Neural cell (in vitro differentiated cells): ENCODE measurements around the gene SLC34A3. TPM values are rescaled to one million over a fixed set of nuclear protein-coding genes. Genes with fewer than 3 reads are reported as not detected.
A peak's percentile ranks its signal among the peaks of the same experiment; 100 is the strongest.

Source experiments
- H2AFZ ChIP-seq: fragments of 200-600, 300-800 bp; sonication (generic), shearing (Covaris generic); 2 replicates; pipeline ENCODE4 v1.6.0; 2014; ENCODE audit warnings: low read depth, mild to moderate bottlenecking, antibody characterized with exemption, low read length, moderate library complexity
- H3F3A ChIP-seq: fragments of 200-600 bp; shearing (Covaris generic); 2 replicates; pipeline ENCODE4 v1.6.1; 2016; ENCODE audit warnings: mild to moderate bottlenecking, moderate library complexity, mixed read lengths, antibody characterized with exemption, low read length; ENCODE audit not compliant: insufficient read depth, poor library complexity, severe bottlenecking
- H3K27ac ChIP-seq: fragments of 200-600, 300-800 bp; sonication (generic), shearing (Covaris generic); 2 replicates; pipeline ENCODE4 v1.5.1; 2014; ENCODE audit warnings: mild to moderate bottlenecking, low read length, moderate library complexity
- H3K27me3 ChIP-seq: fragments of 300-800, 200-600 bp; sonication (generic), shearing (Covaris generic); 2 replicates; pipeline ENCODE4 v1.6.0; 2014; ENCODE audit warnings: mild to moderate bottlenecking, low read depth, low read length, moderate library complexity; ENCODE audit not compliant: insufficient read depth
- H3K36me3 ChIP-seq: fragments of 300-800, 200-600 bp; sonication (generic), shearing (Covaris generic); 2 replicates; pipeline ENCODE4 v1.5.1; 2014; ENCODE audit warnings: mild to moderate bottlenecking, antibody characterized with exemption, low read length, moderate library complexity; ENCODE audit not compliant: insufficient read depth
- H3K4me2 ChIP-seq: fragments of 300-800, 200-600 bp; sonication (generic), shearing (Covaris generic); 2 replicates; pipeline ENCODE4 v1.6.0; 2014; ENCODE audit warnings: mild to moderate bottlenecking, low read length
- H3K4me3 ChIP-seq: fragments of 300-800, 200-600 bp; sonication (generic), shearing (Covaris generic); 2 replicates; pipeline ENCODE4 v1.5.1; 2014; ENCODE audit warnings: mild to moderate bottlenecking, low read length, moderate library complexity
- H3K79me2 ChIP-seq: fragments of 200-600 bp; shearing (Covaris generic); replicated peaks from 2 replicates; pipeline ENCODE4 v1.6.0; 2014; ENCODE audit warnings: mild to moderate bottlenecking, low read length, moderate library complexity; ENCODE audit not compliant: insufficient read depth
- H3K9ac ChIP-seq: fragments of 300-800, 200-600 bp; sonication (generic), shearing (Covaris generic); 2 replicates; pipeline ENCODE4 v1.6.1; 2016; ENCODE audit warnings: mild to moderate bottlenecking, low read length, mixed read lengths
- H3K9me2 ChIP-seq: fragments of 200-600 bp; shearing (Covaris generic); 2 replicates; pipeline ENCODE4 v1.6.1; 2016; ENCODE audit warnings: mild to moderate bottlenecking, low read length, mixed read lengths; ENCODE audit not compliant: insufficient read depth
- H3K9me3 ChIP-seq: fragments of 200-600, 300-800 bp; sonication (generic), shearing (Covaris generic); 2 replicates; pipeline ENCODE4 v1.6.1; 2016; ENCODE audit warnings: mild to moderate bottlenecking, mixed run types, low read length, moderate library complexity, mixed read lengths
- H4K20me1 ChIP-seq: fragments of 200-600 bp; shearing (Covaris generic); 2 replicates; pipeline ENCODE4 v1.6.1; 2016; ENCODE audit warnings: mild to moderate bottlenecking, mixed run types; ENCODE audit not compliant: insufficient read depth
- CTCF ChIP-seq: fragments of 450-650 bp; IDR thresholded peaks from 2 replicates; pipeline ENCODE4 v1.5.1; 2014; ENCODE audit warnings: antibody characterized with exemption, mild to moderate bottlenecking, moderate library complexity; ENCODE audit not compliant: poor library complexity, severe bottlenecking
- EP300 ChIP-seq: fragments of 450-650 bp; conservative IDR thresholded peaks from 2 replicates; pipeline ENCODE4 v1.6.1; 2014; ENCODE audit warnings: antibody characterized with exemption, mild to moderate bottlenecking, moderate library complexity; ENCODE audit not compliant: poor library complexity, severe bottlenecking
- EZH2 ChIP-seq: fragments of 200-600, 300-800 bp; shearing (Covaris generic), sonication (generic); IDR thresholded peaks from 2 replicates; pipeline ENCODE4 v1.6.1; 2014; ENCODE audit warnings: antibody characterized with exemption, low read length, borderline replicate concordance, mild to moderate bottlenecking; ENCODE audit not compliant: insufficient read depth, poor library complexity, severe bottlenecking
- MXI1 ChIP-seq: fragments of 450-650 bp; conservative IDR thresholded peaks from 2 replicates; pipeline ENCODE4 v1.6.1; 2014; ENCODE audit warnings: antibody characterized with exemption, mild to moderate bottlenecking; ENCODE audit not compliant: poor library complexity, severe bottlenecking
- POLR2AphosphoS5 ChIP-seq: IDR thresholded peaks from 2 replicates; pipeline ENCODE4 v1.6.1; 2012
- RAD21 ChIP-seq: fragments of 450-650 bp; conservative IDR thresholded peaks from 2 replicates; pipeline ENCODE4 v1.6.1; 2014; ENCODE audit warnings: antibody characterized with exemption, mild to moderate bottlenecking, moderate library complexity
- REST ChIP-seq: IDR thresholded peaks from 2 replicates; pipeline ENCODE4 v1.6.1; 2012; ENCODE audit warnings: borderline replicate concordance
- SMC3 ChIP-seq: fragments of 450-650 bp; conservative IDR thresholded peaks from 2 replicates; pipeline ENCODE4 v1.6.1; 2014; ENCODE audit warnings: antibody characterized with exemption, mild to moderate bottlenecking, moderate library complexity; ENCODE audit not compliant: poor library complexity
- TAF1 ChIP-seq: IDR thresholded peaks from 2 replicates; pipeline ENCODE4 v1.6.1; 2012; ENCODE audit warnings: low read depth
- polyA plus RNA-seq: library from polyadenylated mRNA; depleted of rRNA; stranded (reverse); fragments of >200 nt; gene quantifications from 2 replicates; pipeline ENCODE4 v1.2.3, GENCODE V29; 2014

The SLC34A3 gene
- polyA plus RNA-seq, 1 donor from 2014 or later = 0.27 TPM

GRCh38 chr9:137198051-137198901, 32.4 kb upstream of the SLC34A3 start:
- H3K9ac ChIP-seq = no peak overlapping the region
- H3K9me3 ChIP-seq = no peaks in the 10 kb centered on the region
- no peak overlapping the region for H2AFZ ChIP-seq
- H3K27me3 ChIP-seq = no peaks in the 10 kb centered on the region
- H3K9me2 ChIP-seq = no peaks in the 10 kb centered on the region
- no peak overlapping the region for H3K4me2 ChIP-seq
- no peaks in the 10 kb centered on the region for H3K79me2 ChIP-seq
- no peaks in the 10 kb centered on the region for H4K20me1 ChIP-seq
- no peaks in the 10 kb centered on the region for H3F3A ChIP-seq
- TF ChIP-seq SMC3 = no peak
- TF ChIP-seq REST = no peak
- no peak for TF ChIP-seq CTCF
- TF ChIP-seq EZH2 = no peak
- no peak for TF ChIP-seq POLR2AphosphoS5
- TF ChIP-seq MXI1 = no peak
- TF ChIP-seq EP300 = no peak
- no peak for TF ChIP-seq RAD21
- TF ChIP-seq TAF1 = no peak
- no peak overlapping the region for H3K27ac ChIP-seq
- peak overlapping the region; percentile 65 for H3K4me3 ChIP-seq
- H3K36me3 ChIP-seq = no peaks in the 10 kb centered on the region

- no peaks in the 10 kb centered on the region for H3K36me3 ChIP-seq
- no peaks in the 10 kb centered on the region for H3K9me2 ChIP-seq
- H3K4me2 ChIP-seq = no peak overlapping the region
- H3K9me3 ChIP-seq = no peaks in the 10 kb centered on the region
- H3K9ac ChIP-seq = peak overlapping the region; percentile 54
- H3K27me3 ChIP-seq = no peaks in the 10 kb centered on the region
- peak overlapping the region; percentile 65 for H3K4me3 ChIP-seq
- TF ChIP-seq MXI1 = no peak
- TF ChIP-seq SMC3 = no peak
- no peak for TF ChIP-seq EP300
- no peak for TF ChIP-seq REST
- no peak for TF ChIP-seq POLR2AphosphoS5
- no peak for TF ChIP-seq EZH2
- no peak for TF ChIP-seq TAF1
- TF ChIP-seq RAD21 = no peak
- no peak for TF ChIP-seq CTCF
- H3F3A ChIP-seq = no peaks in the 10 kb centered on the region
- H4K20me1 ChIP-seq = no peaks in the 10 kb centered on the region
- H2AFZ ChIP-seq = no peak overlapping the region
- no peak overlapping the region for H3K27ac ChIP-seq
- peaks cover 4% of the 10 kb centered on the region for H3K79me2 ChIP-seq
Measured at GRCh38 chr9:137198902-137199283, 31.8 kb upstream of the SLC34A3 start.
